Measurements from ENCODE around the gene MPDZ.

DNA sequence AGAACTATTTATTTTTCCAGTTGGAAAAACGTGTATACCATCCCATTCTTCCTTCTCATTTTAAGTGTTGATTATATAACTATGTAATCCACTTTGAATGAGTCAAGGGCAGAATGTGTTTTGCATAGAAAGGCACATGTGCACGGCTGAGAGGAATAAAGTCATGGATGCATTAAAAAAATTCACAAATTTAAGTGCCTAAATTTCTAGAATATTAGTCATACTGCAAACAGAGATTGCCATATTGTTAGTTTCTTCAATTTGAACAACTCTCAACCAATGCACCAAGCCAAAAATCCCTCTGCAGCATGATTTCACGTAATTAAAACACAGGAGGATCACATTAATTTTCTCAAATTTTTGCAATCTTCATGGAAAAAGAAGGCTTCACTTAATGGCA is 166.3 kb downstream of the MPDZ start:
- TF ChIP-seq, protein P1, sequence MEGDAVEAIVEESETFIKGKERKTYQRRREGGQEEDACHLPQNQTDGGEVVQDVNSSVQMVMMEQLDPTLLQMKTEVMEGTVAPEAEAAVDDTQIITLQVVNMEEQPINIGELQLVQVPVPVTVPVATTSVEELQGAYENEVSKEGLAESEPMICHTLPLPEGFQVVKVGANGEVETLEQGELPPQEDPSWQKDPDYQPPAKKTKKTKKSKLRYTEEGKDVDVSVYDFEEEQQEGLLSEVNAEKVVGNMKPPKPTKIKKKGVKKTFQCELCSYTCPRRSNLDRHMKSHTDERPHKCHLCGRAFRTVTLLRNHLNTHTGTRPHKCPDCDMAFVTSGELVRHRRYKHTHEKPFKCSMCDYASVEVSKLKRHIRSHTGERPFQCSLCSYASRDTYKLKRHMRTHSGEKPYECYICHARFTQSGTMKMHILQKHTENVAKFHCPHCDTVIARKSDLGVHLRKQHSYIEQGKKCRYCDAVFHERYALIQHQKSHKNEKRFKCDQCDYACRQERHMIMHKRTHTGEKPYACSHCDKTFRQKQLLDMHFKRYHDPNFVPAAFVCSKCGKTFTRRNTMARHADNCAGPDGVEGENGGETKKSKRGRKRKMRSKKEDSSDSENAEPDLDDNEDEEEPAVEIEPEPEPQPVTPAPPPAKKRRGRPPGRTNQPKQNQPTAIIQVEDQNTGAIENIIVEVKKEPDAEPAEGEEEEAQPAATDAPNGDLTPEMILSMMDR (IDR thresholded peaks at IDR 0.05) = no peak
- TF ChIP-seq SIN3A (IDR thresholded peaks at IDR 0.05; ENCODE audit: borderline replicate concordance, insufficient read depth, low read depth, low read length) (no peak), TCF7L2 (IDR thresholded peaks at IDR 0.05; ENCODE audit: low read depth, low read length) (no peak), REST (IDR thresholded peaks at IDR 0.05; ENCODE audit: insufficient read depth in 1 of 2, low read depth in 2 of 2, low read length in 1 of 2) (no peak), POLR2AphosphoS5 (IDR thresholded peaks at IDR 0.05; ENCODE audit: low read depth, low read length) (no peak)
